ENCODE results near the gene IGSF11. TPM values are rescaled to one million over a fixed set of nuclear protein-coding genes. Genes with fewer than 3 reads are reported as not detected.

The IGSF11 gene
- total RNA-seq, 3 donors from 2014 or later, result 0.63 to 5.9 TPM; not detected in 1

DNA sequence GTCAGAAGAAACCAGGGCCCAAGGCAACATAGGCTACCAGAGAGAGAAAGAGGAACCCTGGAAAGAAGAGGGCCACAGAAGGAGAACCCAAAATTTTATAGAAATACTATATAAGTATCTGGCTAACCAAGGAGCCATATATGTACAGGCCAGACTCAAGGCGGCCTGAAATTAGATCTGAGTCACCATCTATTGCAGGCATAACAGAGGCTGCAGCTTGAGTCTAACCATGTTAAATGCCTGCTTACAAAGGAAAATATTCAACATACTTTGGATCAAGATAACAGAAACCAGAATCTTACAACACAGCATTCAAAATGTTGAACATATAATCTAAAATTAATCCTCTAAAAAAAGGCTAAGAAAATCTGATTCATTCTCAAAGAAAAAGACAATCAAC lies 23.1 kb downstream of the IGSF11 start:
- no peaks in the 10 kb centered on the region for H3K4me1 ChIP-seq (ENCODE audit: low read depth)
- intact Hi-C loops (cut with DNase I, micrococcal nuclease), result no loop called here
- ATAC-seq, result no peak

DNA sequence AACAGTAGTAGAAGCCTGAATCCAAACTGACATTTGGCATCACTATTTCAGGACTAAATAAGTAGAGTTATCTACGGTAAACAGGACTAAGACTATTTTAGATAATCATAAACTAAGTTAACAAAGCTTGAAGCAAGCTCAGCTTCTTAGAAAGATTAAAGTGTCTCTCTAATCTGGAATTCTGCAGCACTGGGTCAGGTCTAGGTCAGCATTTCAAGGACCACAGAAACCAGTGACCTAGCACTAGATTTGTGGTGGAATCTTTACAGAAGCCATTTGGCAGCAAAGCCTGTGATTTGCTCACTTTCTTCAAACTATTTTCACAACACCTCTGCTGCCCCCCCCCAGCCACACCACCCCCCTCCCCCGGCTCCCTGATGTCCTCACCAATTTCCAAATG lies 37.5 kb downstream of the IGSF11 start:
- ATAC-seq (no peak), DNase-seq (no peak)
- TF ChIP-seq, protein P1, sequence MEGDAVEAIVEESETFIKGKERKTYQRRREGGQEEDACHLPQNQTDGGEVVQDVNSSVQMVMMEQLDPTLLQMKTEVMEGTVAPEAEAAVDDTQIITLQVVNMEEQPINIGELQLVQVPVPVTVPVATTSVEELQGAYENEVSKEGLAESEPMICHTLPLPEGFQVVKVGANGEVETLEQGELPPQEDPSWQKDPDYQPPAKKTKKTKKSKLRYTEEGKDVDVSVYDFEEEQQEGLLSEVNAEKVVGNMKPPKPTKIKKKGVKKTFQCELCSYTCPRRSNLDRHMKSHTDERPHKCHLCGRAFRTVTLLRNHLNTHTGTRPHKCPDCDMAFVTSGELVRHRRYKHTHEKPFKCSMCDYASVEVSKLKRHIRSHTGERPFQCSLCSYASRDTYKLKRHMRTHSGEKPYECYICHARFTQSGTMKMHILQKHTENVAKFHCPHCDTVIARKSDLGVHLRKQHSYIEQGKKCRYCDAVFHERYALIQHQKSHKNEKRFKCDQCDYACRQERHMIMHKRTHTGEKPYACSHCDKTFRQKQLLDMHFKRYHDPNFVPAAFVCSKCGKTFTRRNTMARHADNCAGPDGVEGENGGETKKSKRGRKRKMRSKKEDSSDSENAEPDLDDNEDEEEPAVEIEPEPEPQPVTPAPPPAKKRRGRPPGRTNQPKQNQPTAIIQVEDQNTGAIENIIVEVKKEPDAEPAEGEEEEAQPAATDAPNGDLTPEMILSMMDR (IDR thresholded peaks at IDR 0.05), result no peak
- Histone ChIP-seq H3K4me1 (ENCODE audit: low read depth) (no peaks in the 10 kb centered on the region), H3K36me3 (ENCODE audit: low read depth) (no peaks in the 10 kb centered on the region), H3K9me3 (no peaks in the 10 kb centered on the region), H3K4me3 (no peak overlapping the region)
- intact Hi-C loops (cut with DNase I, micrococcal nuclease), result no loop called here

More for the DNA sequence above, 23.1 kb downstream of the IGSF11 start:
- Histone ChIP-seq H3K4me3 (no peak overlapping the region), H3K9me3 (no peaks in the 10 kb centered on the region), H3K36me3 (ENCODE audit: low read depth) (no peaks in the 10 kb centered on the region)
- TF ChIP-seq, protein P1 (IDR thresholded peaks at IDR 0.05), result no peak
- no peak for DNase-seq

DNA sequence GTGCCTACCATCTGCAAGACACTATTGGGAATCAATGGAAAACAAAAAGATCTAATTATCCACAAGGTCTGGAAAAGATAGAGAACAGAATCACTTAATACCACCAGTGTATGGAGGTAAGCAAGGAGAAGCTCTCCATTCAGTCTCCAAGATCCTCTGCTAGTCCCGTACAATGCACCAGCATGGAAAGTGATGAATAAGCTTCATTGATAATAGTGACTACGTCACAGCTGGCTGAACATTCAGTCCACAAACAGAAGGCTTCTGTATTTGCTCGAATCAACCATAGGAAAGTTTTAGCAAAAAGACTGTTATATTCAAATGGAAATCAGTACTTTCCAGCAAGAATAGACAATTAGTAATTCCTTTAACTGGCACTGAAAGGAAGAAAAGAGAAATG lies 42.9 kb downstream of the IGSF11 start:
- Histone ChIP-seq H3K4me1 (ENCODE audit: low read depth) (no peaks in the 10 kb centered on the region), H3K36me3 (ENCODE audit: low read depth) (no peaks in the 10 kb centered on the region), H3K4me3 (no peak overlapping the region), H3K9me3 (no peaks in the 10 kb centered on the region)
- DNase-seq, result no peak
- TF ChIP-seq, protein P1 (IDR thresholded peaks at IDR 0.05), result no peak
- ATAC-seq, result no peak
- intact Hi-C loops (cut with DNase I, micrococcal nuclease), result no loop called here

DNA sequence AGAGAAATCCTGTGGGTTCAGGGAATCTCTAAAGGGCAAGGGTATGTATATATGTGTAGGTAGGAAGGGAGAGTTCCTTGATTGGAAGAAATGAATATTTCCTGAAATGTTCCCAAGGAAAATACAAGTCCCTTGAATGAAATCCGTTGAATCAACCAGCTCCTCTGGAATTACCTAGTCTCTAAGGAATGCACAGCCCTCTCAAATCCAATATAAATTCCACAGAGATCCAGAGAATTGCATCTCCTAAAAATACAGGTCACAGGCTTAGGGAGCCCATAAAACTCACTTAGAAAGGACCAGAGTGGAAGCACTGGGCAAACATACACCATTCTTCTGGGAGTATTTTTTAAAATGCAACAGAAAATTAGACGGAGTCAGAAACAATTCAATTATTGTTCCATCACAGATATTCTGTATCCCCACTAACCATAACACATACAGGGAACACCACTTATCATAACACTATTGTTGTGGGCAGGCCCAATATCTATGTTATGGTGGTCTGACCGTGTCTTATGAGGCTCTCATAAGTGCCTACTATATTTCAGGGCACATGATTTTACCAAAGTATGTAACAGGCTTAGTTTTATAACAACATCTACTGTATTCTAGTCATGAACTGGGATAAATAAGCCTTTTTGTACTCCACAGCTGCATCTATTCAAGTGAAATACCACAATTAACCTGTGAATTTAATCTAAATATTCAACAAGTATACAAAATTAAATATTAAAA lies 43.7 kb downstream of the IGSF11 start:
- ATAC-seq, result no peak
- H3K36me3 ChIP-seq (ENCODE audit: low read depth), result no peaks in the 10 kb centered on the region
- no peaks in the 10 kb centered on the region for H3K9me3 ChIP-seq
- H3K4me3 ChIP-seq, result no peak overlapping the region
- no peak for DNase-seq
- intact Hi-C loops (cut with DNase I, micrococcal nuclease), result no loop called here
- TF ChIP-seq, protein P1 (IDR thresholded peaks at IDR 0.05), result no peak
- H3K4me1 ChIP-seq (ENCODE audit: low read depth), result no peaks in the 10 kb centered on the region

DNA sequence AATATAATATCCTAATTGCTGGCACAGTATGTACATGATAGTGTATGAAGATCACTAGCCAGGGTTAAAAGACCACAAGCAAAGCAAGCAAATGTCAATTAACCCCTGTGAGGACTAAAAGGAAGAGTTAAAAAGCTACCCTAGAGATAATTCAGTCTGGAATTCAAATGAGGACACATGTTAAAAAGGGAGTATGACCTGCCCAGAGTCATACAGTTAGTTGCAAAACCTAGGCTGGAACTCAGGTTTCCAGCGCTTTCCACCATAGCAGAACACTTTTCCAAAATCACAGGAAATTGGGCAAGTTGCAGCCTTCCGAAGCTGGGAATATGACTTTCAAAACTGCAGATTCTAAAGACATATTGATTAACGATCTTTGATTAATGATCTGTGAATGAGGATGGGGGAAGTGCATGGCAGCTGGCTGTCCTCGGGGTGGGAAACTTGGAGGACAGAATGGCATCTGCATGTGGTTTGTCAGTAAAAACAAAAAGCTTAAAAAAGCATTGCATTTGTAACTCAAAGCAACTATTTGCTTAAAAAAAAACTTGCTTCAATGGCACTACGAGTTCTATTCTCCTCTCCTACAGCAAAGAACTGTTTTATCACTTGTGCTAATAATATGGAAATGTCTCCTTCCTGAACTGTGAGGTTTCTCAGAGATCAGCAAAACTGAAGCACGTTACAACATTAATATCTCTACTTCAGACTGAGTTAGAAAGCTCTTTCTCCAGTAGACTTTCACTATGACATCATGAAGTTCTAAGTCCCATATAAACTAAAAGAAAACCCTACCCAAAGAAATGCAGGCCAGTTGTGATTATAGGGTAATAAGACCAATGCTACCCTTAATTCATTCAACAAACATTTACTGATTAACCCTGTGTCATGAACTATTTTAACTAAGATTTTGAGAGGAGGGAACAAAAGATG lies 46.2 kb downstream of the IGSF11 start:
- no peaks in the 10 kb centered on the region for H3K9me3 ChIP-seq
- TF ChIP-seq, protein P1 (IDR thresholded peaks at IDR 0.05), result no peak
- intact Hi-C loops (cut with DNase I, micrococcal nuclease), result no loop called here
- DNase-seq, result no peak
- H3K4me1 ChIP-seq (ENCODE audit: low read depth), result no peaks in the 10 kb centered on the region
- no peak overlapping the region for H3K4me3 ChIP-seq
- ATAC-seq, result no peak
- no peaks in the 10 kb centered on the region for H3K36me3 ChIP-seq (ENCODE audit: low read depth)

All from mucosa of descending colon (tissue), 3 donors.